SK-N-MC (cell line): ENCODE data around the gene LDAH.

ENCODE experiments used
- EZH2 ChIP-seq: fragments of 200-600 bp; sonication (generic); IDR thresholded peaks from one replicate; pipeline ENCODE4 v1.6.1; 2017; ENCODE audit warnings: antibody characterized with exemption
- FOXP2 ChIP-seq: optimal IDR thresholded peaks from 2 replicates; pipeline ENCODE3; 2011; ENCODE audit warnings: mild to moderate bottlenecking, moderate library complexity; ENCODE audit not compliant: insufficient read depth; ENCODE audit errors: extremely low read length, control extremely low read depth

DNA sequence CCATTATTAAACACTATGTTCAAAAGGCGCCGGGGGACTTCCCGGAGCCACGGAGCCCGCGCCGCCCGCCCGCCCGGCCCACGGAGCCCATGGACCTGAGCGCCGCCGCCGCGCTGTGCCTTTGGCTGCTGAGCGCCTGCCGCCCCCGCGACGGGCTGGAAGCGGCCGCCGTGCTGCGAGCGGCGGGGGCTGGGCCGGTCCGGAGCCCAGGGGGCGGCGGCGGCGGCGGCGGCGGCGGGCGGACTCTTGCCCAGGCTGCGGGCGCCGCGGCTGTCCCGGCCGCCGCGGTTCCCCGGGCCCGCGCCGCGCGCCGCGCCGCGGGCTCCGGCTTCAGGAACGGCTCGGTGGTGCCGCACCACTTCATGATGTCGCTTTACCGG lies 155.8 kb downstream of the LDAH start:
- TF ChIP-seq EZH2, result no peak
- no peak for TF ChIP-seq FOXP2
